Activated CD8-positive, alpha-beta T cell treated with anti-CD3 and anti-CD28 coated beads for 36 hours (primary cell): ENCODE results near the gene STRADA. TPM values are rescaled to one million over a fixed set of nuclear protein-coding genes. Genes with fewer than 3 reads are reported as not detected.
A peak's percentile ranks its signal among the peaks of the same experiment; 100 is the strongest.
"Not testable (repeated sequence)": the region's sequence is repeated elsewhere in the genome, so short reads cannot be mapped to it uniquely, and the experiment has no call there.

Source experiments
- ATAC-seq: fragments of 200-7000 bp; cut with Tn5 transposase; one replicate; pipeline ENCODE4 v1.10.0; 2021; ENCODE audit warnings: mild to moderate bottlenecking, moderate library complexity
- CTCF ChIA-PET: fragments of 350-600 bp; sonication (Branson Sonifier 250); formaldehyde crosslinking; loops from one replicate; lab custom pipeline; 2021; ENCODE audit warnings: antibody characterized with exemption; lab: Charles Lee
- POLR2A ChIA-PET: fragments of 350-600 bp; sonication (Branson Sonifier 250); formaldehyde crosslinking; loops from one replicate; lab custom pipeline; 2021; ENCODE audit warnings: antibody characterized with exemption; lab: Charles Lee
- DNase-seq: peaks from one replicate; pipeline ENCODE4 v3.0.0-alpha.2; 2020
- H3K27ac Mint-ChIP-seq: one replicate; pipeline ENCODE4 v1.8.0; 2021; ENCODE audit warnings: mild to moderate bottlenecking, mixed read lengths
- H3K27me3 Mint-ChIP-seq: one replicate; pipeline ENCODE4 v1.8.0; 2021; ENCODE audit warnings: mixed read lengths
- H3K36me3 Mint-ChIP-seq: one replicate; pipeline ENCODE4 v1.8.0; 2021; ENCODE audit warnings: low read depth, mixed read lengths
- H3K4me1 Mint-ChIP-seq: one replicate; pipeline ENCODE4 v1.8.0; 2021; ENCODE audit warnings: low read depth, mixed read lengths
- H3K4me3 Mint-ChIP-seq: one replicate; pipeline ENCODE4 v1.8.0; 2021; ENCODE audit warnings: mild to moderate bottlenecking, moderate library complexity, mixed read lengths
- H3K9me3 Mint-ChIP-seq: one replicate; pipeline ENCODE4 v1.8.0; 2021; ENCODE audit warnings: mixed read lengths
- intact Hi-C: fragments of 100-400 bp; cut with micrococcal nuclease; formaldehyde crosslinking; loops from one replicate; pipeline ENCODE4 v1.10.0; 2022
- total RNA-seq, 2 experiments: library from RNA; stranded (reverse); gene quantifications; one replicate each; pipeline ENCODE4 v1.2.3, GENCODE V29; 2021
- TF ChIP-seq, protein P1 (sequence below): fragments of 200-600 bp; IDR thresholded peaks from one replicate; pipeline ENCODE4 v1.8.0; 2022; ENCODE audit warnings: antibody characterized with exemption, mild to moderate bottlenecking

The STRADA gene
- total RNA-seq, 2 experiments from 2014 or later = 44.8 to 48.8 TPM

DNA sequence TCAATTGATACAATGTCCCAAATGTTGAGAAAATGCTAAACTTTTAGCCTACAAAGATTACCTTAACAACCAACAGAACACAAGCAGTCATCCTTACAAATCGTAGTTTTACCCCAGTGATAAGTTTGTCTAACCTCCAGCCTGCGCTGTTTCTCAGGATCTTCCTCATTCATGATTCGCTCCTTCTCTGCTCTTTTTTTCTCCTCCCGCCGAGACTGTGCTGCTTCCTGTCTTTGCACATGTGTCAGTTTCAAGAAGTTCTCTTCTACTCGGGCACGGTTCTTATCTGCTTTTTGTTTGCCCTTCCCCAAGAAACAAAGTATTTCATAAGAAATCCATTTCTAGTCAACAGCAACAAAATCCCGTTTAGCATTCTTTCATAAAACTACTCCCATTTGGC, 10.2 kb upstream of the STRADA start:
- no peaks in the 10 kb centered on the region for H3K9me3 Mint-ChIP-seq
- ChIA-PET CTCF (interaction anchor here (0.8 to 1.7 kb wide), 4 partner anchors 11 to 326 kb away, joined by 3 to 4 read pairs (median 4); no protein-coding TSS in a partner anchor), POLR2A (interaction anchor here (0.7 to 3.1 kb wide), 4 partner anchors 10 to 54 kb away, joined by 3 to 14 read pairs (median 3); no protein-coding TSS in a partner anchor)
- DNase-seq (peak; percentile 43), ATAC-seq (peak; percentile 73)
- no peaks in the 10 kb centered on the region for H3K27me3 Mint-ChIP-seq
- H3K36me3 Mint-ChIP-seq = peaks cover 41% of the 10 kb centered on the region
- peak overlapping the region; percentile 86 for H3K27ac Mint-ChIP-seq
- TF ChIP-seq, protein P1, sequence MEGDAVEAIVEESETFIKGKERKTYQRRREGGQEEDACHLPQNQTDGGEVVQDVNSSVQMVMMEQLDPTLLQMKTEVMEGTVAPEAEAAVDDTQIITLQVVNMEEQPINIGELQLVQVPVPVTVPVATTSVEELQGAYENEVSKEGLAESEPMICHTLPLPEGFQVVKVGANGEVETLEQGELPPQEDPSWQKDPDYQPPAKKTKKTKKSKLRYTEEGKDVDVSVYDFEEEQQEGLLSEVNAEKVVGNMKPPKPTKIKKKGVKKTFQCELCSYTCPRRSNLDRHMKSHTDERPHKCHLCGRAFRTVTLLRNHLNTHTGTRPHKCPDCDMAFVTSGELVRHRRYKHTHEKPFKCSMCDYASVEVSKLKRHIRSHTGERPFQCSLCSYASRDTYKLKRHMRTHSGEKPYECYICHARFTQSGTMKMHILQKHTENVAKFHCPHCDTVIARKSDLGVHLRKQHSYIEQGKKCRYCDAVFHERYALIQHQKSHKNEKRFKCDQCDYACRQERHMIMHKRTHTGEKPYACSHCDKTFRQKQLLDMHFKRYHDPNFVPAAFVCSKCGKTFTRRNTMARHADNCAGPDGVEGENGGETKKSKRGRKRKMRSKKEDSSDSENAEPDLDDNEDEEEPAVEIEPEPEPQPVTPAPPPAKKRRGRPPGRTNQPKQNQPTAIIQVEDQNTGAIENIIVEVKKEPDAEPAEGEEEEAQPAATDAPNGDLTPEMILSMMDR = no peak
- H3K4me1 Mint-ChIP-seq = peaks cover 19% of the 10 kb centered on the region
- H3K4me3 Mint-ChIP-seq = peak overlapping the region; percentile 57
- intact Hi-C loops = no loop called here

DNA sequence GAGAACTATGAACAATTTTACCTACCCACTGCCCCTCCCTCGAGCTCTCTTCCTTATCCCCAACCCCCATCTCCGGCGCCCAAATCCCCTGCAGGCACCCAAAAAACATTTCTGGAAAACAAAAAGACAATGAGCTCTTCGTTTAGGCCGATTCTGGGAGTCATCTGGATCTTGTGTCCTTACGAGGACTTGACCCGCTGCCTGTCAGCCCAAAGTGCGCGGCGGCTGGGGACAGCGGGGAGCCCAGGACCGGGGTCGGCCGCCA, 524 bp downstream of the STRADA start:
- Mint-ChIP-seq H3K27me3 (no peaks in the 10 kb centered on the region), H3K36me3 (peaks cover 9% of the 10 kb centered on the region), H3K9me3 (no peaks in the 10 kb centered on the region), H3K27ac (peak overlapping the region; percentile 96), H3K4me1 (peaks cover 21% of the 10 kb centered on the region), H3K4me3 (peak overlapping the region; percentile 94)
- CTCF ChIA-PET = interaction anchor here (1.3 kb wide), 1 partner anchor 11 kb away, joined by 4 read pairs; no protein-coding TSS in a partner anchor
- ATAC-seq (no peak), DNase-seq (no peak)
- intact Hi-C loops = loop anchor here (2.0 to 5.0 kb wide), 2 partner anchors 32 to 34 kb away; partner anchors contain the start of gene CCDC47
- TF ChIP-seq, protein P1 = no peak
- POLR2A ChIA-PET = interaction anchor here (0.6 to 2.0 kb wide), 11 partner anchors 9 to 90 kb away, joined by 3 to 20 read pairs (median 3); partner anchors contain the start of genes CCDC47 and DDX42

DNA sequence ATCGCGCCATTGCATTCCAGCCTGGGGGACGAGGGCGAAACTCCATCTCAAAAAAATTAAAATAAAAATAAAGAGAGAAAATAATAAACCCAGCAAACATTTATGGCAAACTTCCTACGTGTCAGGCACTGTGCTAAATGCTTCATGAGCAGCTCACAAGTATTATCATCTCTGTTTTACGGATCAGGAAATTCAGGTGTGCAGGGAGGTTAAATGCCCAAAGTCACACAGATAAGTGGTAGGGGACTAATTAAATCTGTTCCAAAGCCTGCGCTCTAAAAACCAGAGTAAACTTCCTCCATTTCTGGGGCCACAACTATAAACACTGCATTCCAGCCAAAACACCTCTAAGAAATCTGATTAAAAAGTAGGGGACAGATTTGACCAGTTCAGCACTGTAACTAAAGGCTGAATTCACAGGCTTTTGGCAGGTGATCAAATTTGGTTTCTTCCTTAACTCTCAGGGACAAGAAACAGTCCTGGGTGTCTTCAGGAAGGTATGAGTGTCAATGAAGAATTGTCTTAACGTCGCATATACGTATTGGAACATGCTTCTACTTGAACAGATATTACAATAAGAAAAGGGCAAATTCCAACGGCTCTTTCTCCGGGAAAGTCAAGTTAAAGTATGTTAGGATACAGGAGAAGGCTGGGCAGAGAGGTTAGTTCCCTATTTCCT, 996 bp downstream of the STRADA start:
- ATAC-seq (no peak), DNase-seq (no peak)
- TF ChIP-seq, protein P1 = no peak
- Mint-ChIP-seq H3K9me3 (no peaks in the 10 kb centered on the region), H3K4me3 (peak overlapping the region; percentile 94), H3K36me3 (peaks cover 4% of the 10 kb centered on the region), H3K27ac (peak overlapping the region; percentile 96), H3K27me3 (no peaks in the 10 kb centered on the region), H3K4me1 (peaks cover 21% of the 10 kb centered on the region)
- CTCF ChIA-PET = interaction anchor here (1.3 to 1.6 kb wide), 2 partner anchors 9 to 11 kb away, joined by 3 to 4 read pairs; no protein-coding TSS in a partner anchor
- intact Hi-C loops = loop anchor here (2.0 to 5.0 kb wide), 2 partner anchors 32 to 33 kb away; partner anchors contain the start of gene CCDC47
- POLR2A ChIA-PET = interaction anchor here (0.6 to 2.0 kb wide), 13 partner anchors 9 to 91 kb away, joined by 3 to 20 read pairs (median 3); partner anchors contain the start of genes CCDC47 and DDX42

DNA sequence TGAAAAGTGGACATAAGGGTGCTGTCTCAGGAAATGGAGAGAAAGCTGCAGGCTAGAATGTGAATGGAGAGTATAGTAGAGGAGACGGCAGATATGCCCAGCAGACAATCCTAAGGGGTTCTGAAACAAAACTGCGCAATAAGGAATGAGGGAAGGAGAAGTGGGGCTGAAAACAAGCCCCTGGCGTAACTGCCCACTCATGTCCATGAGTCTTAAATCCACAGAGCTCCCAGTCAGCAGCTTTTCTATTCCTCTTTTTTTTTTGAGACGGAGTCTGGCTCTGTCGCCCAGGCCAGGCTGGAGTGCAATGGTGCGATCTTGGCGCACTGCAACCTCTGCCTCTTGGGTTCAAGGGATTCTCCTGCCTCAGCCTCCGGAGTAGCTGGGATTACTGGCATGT, 5.9 kb downstream of the STRADA start:
- peaks cover 12% of the 10 kb centered on the region for H3K4me1 Mint-ChIP-seq
- H3K4me3 Mint-ChIP-seq = no peak overlapping the region
- intact Hi-C loops = no loop called here
- DNase-seq (no peak), ATAC-seq (no peak)
- ChIA-PET CTCF (interaction anchor here (1.1 kb wide), 1 partner anchor 99 kb away, joined by 3 read pairs; no protein-coding TSS in a partner anchor), POLR2A (interaction anchor here (0.6 to 2.1 kb wide), 3 partner anchors 35 to 40 kb away, joined by 3 to 6 read pairs (median 4); partner anchors contain the start of gene CCDC47)
- no peak overlapping the region for H3K27ac Mint-ChIP-seq
- peaks cover 1% of the 10 kb centered on the region for H3K36me3 Mint-ChIP-seq
- no peaks in the 10 kb centered on the region for H3K27me3 Mint-ChIP-seq
- H3K9me3 Mint-ChIP-seq = no peaks in the 10 kb centered on the region
- TF ChIP-seq, protein P1 = no peak

DNA sequence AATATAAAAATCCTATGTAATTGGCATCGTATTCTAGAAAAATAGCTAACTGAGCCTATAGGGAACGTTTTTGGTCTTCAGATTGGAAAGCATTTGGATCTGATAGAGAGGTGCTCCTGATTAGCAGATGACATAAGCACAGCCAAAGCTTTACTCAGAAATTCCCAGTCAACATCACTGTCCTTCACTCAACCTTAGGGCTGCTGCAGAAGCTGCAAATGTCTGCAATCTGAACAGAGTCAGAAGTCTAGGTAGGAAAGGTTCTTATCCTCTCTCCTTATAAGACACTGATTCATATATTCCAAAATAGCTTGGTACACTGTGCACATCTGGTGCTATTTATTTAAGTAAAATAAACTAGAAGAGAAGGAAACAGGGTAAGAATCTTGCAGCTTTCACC, 19.2 kb downstream of the STRADA start:
- ATAC-seq (no peak), DNase-seq (no peak)
- Mint-ChIP-seq H3K9me3 (no peaks in the 10 kb centered on the region), H3K36me3 (peaks cover 25% of the 10 kb centered on the region), H3K4me1 (no peaks in the 10 kb centered on the region), H3K27me3 (no peaks in the 10 kb centered on the region), H3K4me3 (no peak overlapping the region), H3K27ac (no peak overlapping the region)
- intact Hi-C loops = no loop called here
- TF ChIP-seq, protein P1 = no peak
- POLR2A ChIA-PET = interaction anchor here (0.8 kb wide), 1 partner anchor 18 kb away, joined by 3 read pairs; no protein-coding TSS in a partner anchor
- CTCF ChIA-PET = interaction anchor here (0.8 to 2.4 kb wide), 3 partner anchors 9 to 16 kb away, joined by 4 to 7 read pairs (median 5); no protein-coding TSS in a partner anchor

DNA sequence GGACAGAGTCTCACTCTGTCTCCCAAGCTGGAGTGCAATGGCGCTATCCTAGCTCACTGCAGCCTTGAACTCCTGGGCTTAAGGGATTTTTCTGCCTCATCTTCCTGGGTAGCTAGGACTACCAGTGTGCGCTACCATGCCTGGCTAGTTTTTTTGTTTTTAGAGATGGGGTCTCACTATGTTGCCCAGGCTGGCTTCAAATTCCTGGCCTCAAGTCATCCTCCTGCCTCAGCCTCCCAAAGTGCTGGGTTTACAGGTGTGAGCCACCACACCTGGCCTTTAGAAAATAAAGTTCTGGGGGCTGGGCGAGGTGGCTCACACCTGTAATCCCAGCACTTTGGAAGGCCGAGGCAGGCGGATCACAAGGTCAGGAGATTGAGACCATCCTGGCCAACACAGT, 21.4 kb downstream of the STRADA start:
- DNase-seq, intact Hi-C loops, H3K4me1 Mint-ChIP-seq, H3K27ac Mint-ChIP-seq, H3K9me3 Mint-ChIP-seq, H3K27me3 Mint-ChIP-seq, H3K4me3 Mint-ChIP-seq, ATAC-seq: not testable (repeated sequence)
- CTCF ChIA-PET = interaction anchor here (1.3 kb wide), 1 partner anchor 12 kb away, joined by 3 read pairs; no protein-coding TSS in a partner anchor
- POLR2A ChIA-PET = interaction anchor here (1.1 to 2.9 kb wide), 2 partner anchors 12 to 17 kb away, joined by 4 to 8 read pairs; no protein-coding TSS in a partner anchor
- H3K36me3 Mint-ChIP-seq = peaks cover 21% of the 10 kb centered on the region
